ENCODE results near the gene C4B.

- TF ChIP-seq, protein P1, sequence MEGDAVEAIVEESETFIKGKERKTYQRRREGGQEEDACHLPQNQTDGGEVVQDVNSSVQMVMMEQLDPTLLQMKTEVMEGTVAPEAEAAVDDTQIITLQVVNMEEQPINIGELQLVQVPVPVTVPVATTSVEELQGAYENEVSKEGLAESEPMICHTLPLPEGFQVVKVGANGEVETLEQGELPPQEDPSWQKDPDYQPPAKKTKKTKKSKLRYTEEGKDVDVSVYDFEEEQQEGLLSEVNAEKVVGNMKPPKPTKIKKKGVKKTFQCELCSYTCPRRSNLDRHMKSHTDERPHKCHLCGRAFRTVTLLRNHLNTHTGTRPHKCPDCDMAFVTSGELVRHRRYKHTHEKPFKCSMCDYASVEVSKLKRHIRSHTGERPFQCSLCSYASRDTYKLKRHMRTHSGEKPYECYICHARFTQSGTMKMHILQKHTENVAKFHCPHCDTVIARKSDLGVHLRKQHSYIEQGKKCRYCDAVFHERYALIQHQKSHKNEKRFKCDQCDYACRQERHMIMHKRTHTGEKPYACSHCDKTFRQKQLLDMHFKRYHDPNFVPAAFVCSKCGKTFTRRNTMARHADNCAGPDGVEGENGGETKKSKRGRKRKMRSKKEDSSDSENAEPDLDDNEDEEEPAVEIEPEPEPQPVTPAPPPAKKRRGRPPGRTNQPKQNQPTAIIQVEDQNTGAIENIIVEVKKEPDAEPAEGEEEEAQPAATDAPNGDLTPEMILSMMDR (IDR thresholded peaks at IDR 0.05): no peak
- no peak for TF ChIP-seq POLR2A (IDR thresholded peaks at IDR 0.05)
Observed at GRCh38 chr6:31968326-31968725, 46.3 kb upstream of the C4B start.

Measured in breast epithelium (tissue), 3 donors.